Thyroid gland (tissue), 4 donors: ENCODE data around the gene OR2F2.

Experiments used
- CTCF ChIP-seq, 6 experiments: fragments of 200-600 bp in 3 of 6; fragments of 450-650 bp in 3 of 6; sonication (generic) in 3 of 6; IDR thresholded peaks; one replicate each; pipeline ENCODE4 v1.5.1; 2016 to 2019; ENCODE audit warnings: antibody characterized with exemption in 6 of 6, mild to moderate bottlenecking in 2 of 6, inconsistent platforms in 1 of 6, moderate library complexity in 1 of 6
- POLR2A ChIP-seq, 2 donors: fragments of 450-650 bp; IDR thresholded peaks; one replicate each; pipeline ENCODE4 v1.6.1; 2017; ENCODE audit warnings: antibody characterized with exemption in 2 of 2, mild to moderate bottlenecking in 2 of 2, moderate library complexity in 1 of 2

GRCh38 chr7:143890558-143890957 is 44.5 kb upstream of the OR2F2 start:
- TF ChIP-seq POLR2A (IDR thresholded peaks at IDR 0.05) (no peak), CTCF (IDR thresholded peaks at IDR 0.05) (no peak)
